Heart left ventricle (tissue), 16 donors: Measurements from ENCODE around the gene PIANP. TPM values are rescaled to one million over a fixed set of nuclear protein-coding genes. Genes with fewer than 3 reads are reported as not detected.

ENCODE experiments used
- ATAC-seq, 4 donors: fragments of 200-7000 bp; cut with Tn5 transposase; one replicate each; pipeline ENCODE4 v1.9.1; 2020 to 2022; ENCODE audit warnings: moderate library complexity in 4 of 4, mild to moderate bottlenecking in 3 of 4, moderate number of reproducible peaks in 1 of 4
- DNase-seq, 5 donors: peaks; one replicate each; pipeline ENCODE4 v3.0.0-alpha.2; 2020
- H3K27ac ChIP-seq, 12 donors: fragments of 200-600 bp; sonication (generic) in 4 of 12; one replicate each; pipeline versions ENCODE4 v1.5.0 to v1.8.0; 2016 to 2022; ENCODE audit warnings: mild to moderate bottlenecking in 2 of 12
- H3K27me3 ChIP-seq, 9 donors: fragments of 200-600 bp; sonication (generic) in 2 of 9; one replicate each; pipeline versions ENCODE4 v1.5.1 to v1.8.0; 2016 to 2022; ENCODE audit warnings: mild to moderate bottlenecking in 3 of 9
- H3K36me3 ChIP-seq, 9 donors: fragments of 200-600 bp; sonication (generic) in 2 of 9; one replicate each; pipeline versions ENCODE4 v1.5.0 to v1.8.0; 2018 to 2022; ENCODE audit warnings: mild to moderate bottlenecking in 2 of 9
- H3K4me1 ChIP-seq, 12 donors: fragments of 200-600 bp; sonication (generic) in 4 of 12; one replicate each; pipeline versions ENCODE4 v1.5.0 to v1.8.0; 2016 to 2022; ENCODE audit warnings: mild to moderate bottlenecking in 3 of 12
- H3K4me3 ChIP-seq, 12 donors: fragments of 200-600 bp; sonication (generic) in 4 of 12; one replicate each; pipeline versions ENCODE4 v1.5.0 to v1.8.0; 2017 to 2022; ENCODE audit warnings: mild to moderate bottlenecking in 9 of 12, moderate library complexity in 4 of 12
- H3K9me3 ChIP-seq, 12 donors: fragments of 200-600 bp; sonication (generic) in 4 of 12; one replicate each; pipeline versions ENCODE4 v1.5.0 to v1.8.0; 2016 to 2022; ENCODE audit warnings: mild to moderate bottlenecking in 1 of 12
- POLR2A ChIP-seq, 2 donors: fragments of 450-650 bp; IDR thresholded peaks; one replicate each; pipeline ENCODE4 v1.6.1; 2017; ENCODE audit warnings: antibody characterized with exemption in 2 of 2, mild to moderate bottlenecking in 2 of 2, moderate library complexity in 2 of 2
- WGBS, 4 donors: extraction: QIAGEN DNeasy Blood & Tissue Kit in 2 of 4; methylation state at CpG; one replicate each; pipeline versions ENCODE4 v1.1.5 to v1.1.7; 2013 to 2018; 5-methylcytosine and 5-hydroxymethylcytosine counted together
- intact Hi-C, 10 donors: fragments of 100-400 bp; cut with DNase I; formaldehyde crosslinking; loops; one replicate each; pipeline versions ENCODE4 v1.11.1 to v1.14.2; 2022
- polyA plus RNA-seq, 2 donors: library from polyadenylated mRNA; stranded (reverse); fragments of 200-250 nt; gene quantifications; one replicate each; pipeline ENCODE4 v1.2.3, GENCODE V29; 2013
- total RNA-seq, 9 donors: library from RNA; depleted of rRNA in 2 of 9; stranded (reverse); fragments of >200 nt in 2 of 9; fragmentation: NEBNext Ultra II Directional in 3 of 9; extraction: Animal tissue kit (Norgen Biotek cat#: 25700) in 3 of 9; gene quantifications; one replicate each; pipeline versions ENCODE4 v1.1.0 to v1.2.4, GENCODE V29; 2016 to 2023
- TF ChIP-seq, protein P1 (sequence below), 12 donors: fragments of 200-600 bp; sonication (generic) in 4 of 12; IDR thresholded peaks; one replicate each; pipeline versions ENCODE4 v1.5.0 to v1.8.0; 2018 to 2022; ENCODE audit warnings: antibody characterized with exemption in 12 of 12, mild to moderate bottlenecking in 5 of 12
- donor health status: ischemic (EF 13 %, LVEDD 7.1; RV severe dilation, severe dysfunction).
- donor health status: healthy with polysubstance abuse.
- donor health status: DM: no; HTN: yes; CAD: no.
- donor health status: DM: no; HTN: no; CAD: no.
- donor health status: ischemic (EF 25% LVEDD 6.9; RV normal size, moderate dysfunction).
- donor health status: ischemic (EF 25% LVEDD 5.7; RV mildly dilated, moderate dysfunction).
- donor health status: healthy.
- donor health status: DM: yes; HTN: yes; CAD: no.
- donor health status: ischemic (EF 35%, LVEDD 5.7; RV mildly dilated, moderate dysfunction).
- donor health status: nonischemic (EF 11% LVEDD 7.7; RV severe dilation, severe dysfunction).
- donor health status: DM: yes; HTN: yes; CAD: no.
- donor health status: PGD.
- donor health status: ischemic (EF 29% LVEDD 5.4; RV normal size, mild dysfunction).
- donor health status: nonischemic (EF 23%, LVEDD 6.1; RV moderate dilation, normal function).

The PIANP gene
- total and polyA plus RNA-seq, 11 donors = 0.11 to 0.32 (median 0.22) TPM; not detected in 6

DNA sequence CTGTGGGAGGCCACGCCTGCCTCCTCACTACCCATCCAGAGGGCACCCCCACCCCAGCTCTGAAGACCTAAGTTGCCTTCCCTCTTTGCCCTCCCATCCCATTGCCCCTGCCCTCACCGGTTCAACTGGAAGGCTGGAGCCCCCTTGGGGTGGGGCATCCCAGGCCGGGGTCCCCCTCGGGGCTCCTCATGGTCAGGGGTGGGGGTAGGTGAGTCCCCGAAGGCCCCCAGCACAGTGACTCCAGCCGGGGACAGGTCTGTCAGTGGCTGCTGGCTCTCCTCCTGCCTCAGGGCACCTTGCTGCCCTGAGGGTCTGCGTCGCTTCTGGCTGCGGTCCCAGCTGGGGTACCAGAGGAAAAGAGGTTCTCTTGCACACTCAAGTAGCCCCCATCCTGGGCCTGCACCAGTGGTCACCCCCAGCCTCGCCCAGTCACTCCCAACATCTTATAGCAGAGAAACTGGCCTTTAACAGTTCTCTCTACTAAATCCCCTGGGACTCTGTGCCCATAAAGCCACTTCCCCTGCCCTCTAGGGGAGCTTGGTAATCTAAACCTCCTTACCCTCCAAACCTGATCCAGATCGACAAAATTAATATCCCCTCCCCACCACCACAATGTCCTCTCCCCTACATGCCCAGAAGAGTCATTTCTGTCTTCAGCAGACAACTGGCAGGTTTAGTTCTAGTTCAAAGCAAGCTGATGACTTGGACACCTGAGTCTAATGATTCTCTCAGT lies 5.1 kb downstream of the PIANP start:
- H3K4me3 ChIP-seq = no peak overlapping the region
- peaks cover 0 to 16% (median 10%) of the 10 kb centered on the region in 12 donors for H3K4me1 ChIP-seq
- ATAC-seq = no peak
- no peak for DNase-seq
- WGBS, 4 donors = 66 to 74% (median 74%) methylated on average over 9 to 11 of the region's 11 CpGs
- TF ChIP-seq, protein P1, sequence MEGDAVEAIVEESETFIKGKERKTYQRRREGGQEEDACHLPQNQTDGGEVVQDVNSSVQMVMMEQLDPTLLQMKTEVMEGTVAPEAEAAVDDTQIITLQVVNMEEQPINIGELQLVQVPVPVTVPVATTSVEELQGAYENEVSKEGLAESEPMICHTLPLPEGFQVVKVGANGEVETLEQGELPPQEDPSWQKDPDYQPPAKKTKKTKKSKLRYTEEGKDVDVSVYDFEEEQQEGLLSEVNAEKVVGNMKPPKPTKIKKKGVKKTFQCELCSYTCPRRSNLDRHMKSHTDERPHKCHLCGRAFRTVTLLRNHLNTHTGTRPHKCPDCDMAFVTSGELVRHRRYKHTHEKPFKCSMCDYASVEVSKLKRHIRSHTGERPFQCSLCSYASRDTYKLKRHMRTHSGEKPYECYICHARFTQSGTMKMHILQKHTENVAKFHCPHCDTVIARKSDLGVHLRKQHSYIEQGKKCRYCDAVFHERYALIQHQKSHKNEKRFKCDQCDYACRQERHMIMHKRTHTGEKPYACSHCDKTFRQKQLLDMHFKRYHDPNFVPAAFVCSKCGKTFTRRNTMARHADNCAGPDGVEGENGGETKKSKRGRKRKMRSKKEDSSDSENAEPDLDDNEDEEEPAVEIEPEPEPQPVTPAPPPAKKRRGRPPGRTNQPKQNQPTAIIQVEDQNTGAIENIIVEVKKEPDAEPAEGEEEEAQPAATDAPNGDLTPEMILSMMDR (IDR thresholded peaks at IDR 0.05) = no peak
- TF ChIP-seq POLR2A (IDR thresholded peaks at IDR 0.05) = no peak
- H3K9me3 ChIP-seq = no peaks in the 10 kb centered on the region
- intact Hi-C loops = loop anchor here in 3 of 10 donors (5.0 to 10.0 kb wide), 2 partner anchors 71 to 78 kb away; no protein-coding TSS in a partner anchor
- H3K27ac ChIP-seq = no peak overlapping the region
- H3K27me3 ChIP-seq = peaks cover 0 to 47% (median 26%) of the 10 kb centered on the region in 9 donors
- no peaks in the 10 kb centered on the region for H3K36me3 ChIP-seq

DNA sequence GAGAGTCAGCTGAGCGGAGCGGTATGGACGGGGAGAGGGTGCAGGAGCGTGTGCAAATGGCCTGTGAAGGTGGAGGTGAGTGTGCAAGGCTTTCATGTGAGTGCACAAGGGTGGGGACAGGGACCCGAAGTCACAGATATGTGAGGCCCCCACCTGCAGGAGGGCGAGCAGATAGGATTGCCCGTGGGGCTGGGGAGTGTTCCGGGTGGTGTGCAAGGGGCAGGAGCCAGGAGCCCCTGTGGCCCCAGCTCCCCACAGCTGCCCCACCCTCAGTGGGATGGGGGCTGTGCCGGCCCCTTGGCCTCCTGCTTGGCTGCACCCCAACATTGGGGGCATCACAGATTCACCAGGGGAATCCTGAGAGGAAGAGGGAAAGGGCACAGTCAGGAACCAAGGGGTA lies 5.9 kb downstream of the PIANP start:
- H3K9me3 ChIP-seq = no peaks in the 10 kb centered on the region
- WGBS, 4 donors = 73 to 85% (median 79%) methylated on average over 9 of the region's 9 CpGs
- ATAC-seq = no peak
- no peak for DNase-seq
- TF ChIP-seq POLR2A (IDR thresholded peaks at IDR 0.05) = no peak
- TF ChIP-seq, protein P1 (IDR thresholded peaks at IDR 0.05) = no peak
- H3K36me3 ChIP-seq = no peaks in the 10 kb centered on the region
- intact Hi-C loops = loop anchor here in 5 of 10 donors (5.0 to 10.0 kb wide), 3 partner anchors 37 to 77 kb away; no protein-coding TSS in a partner anchor
- peaks cover 0 to 39% (median 18%) of the 10 kb centered on the region in 9 donors for H3K27me3 ChIP-seq
- no peak overlapping the region for H3K4me3 ChIP-seq
- peaks cover 0 to 17% (median 11%) of the 10 kb centered on the region in 12 donors for H3K4me1 ChIP-seq
- no peak overlapping the region for H3K27ac ChIP-seq

DNA sequence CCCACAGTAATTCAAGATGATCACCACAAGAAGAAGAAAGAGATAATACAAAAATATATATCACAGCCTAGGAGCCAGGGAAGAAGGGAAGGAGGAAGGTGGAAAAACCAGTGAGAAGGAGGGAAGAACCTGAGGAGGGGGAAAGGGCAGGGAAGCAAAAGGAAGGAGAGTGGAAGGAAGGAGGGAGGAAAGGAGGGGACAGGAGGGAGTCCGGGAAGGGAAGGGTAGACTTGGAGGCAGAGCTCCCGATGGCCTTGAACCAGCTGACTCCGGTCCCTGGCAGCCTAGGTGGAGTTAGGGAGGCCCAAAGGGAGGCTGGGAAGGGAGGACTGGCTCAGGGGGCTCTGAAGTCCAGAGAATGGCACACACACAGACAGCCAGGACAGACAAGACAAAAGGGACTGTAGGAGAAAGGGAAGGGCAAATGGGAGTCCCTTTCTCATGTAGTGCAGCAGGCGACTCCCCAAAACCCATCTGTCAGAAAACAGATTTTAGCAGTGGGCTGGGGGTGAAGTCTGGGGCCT lies 6.7 kb downstream of the PIANP start:
- WGBS, 4 donors = 68 to 76% (median 72%) methylated on average over 4 of the region's 4 CpGs
- DNase-seq = no peak
- intact Hi-C loops = loop anchor here in 3 of 10 donors (5.0 to 10.0 kb wide), 3 partner anchors 37 to 77 kb away; no protein-coding TSS in a partner anchor
- no peak for ATAC-seq
- Histone ChIP-seq H3K9me3 (no peaks in the 10 kb centered on the region), H3K4me1 (peaks cover 0 to 16% (median 11%) of the 10 kb centered on the region in 12 donors), H3K36me3 (no peaks in the 10 kb centered on the region), H3K27ac (no peak overlapping the region), H3K4me3 (no peak overlapping the region), H3K27me3 (peaks cover 0 to 31% (median 10%) of the 10 kb centered on the region in 9 donors)
- no peak for TF ChIP-seq POLR2A (IDR thresholded peaks at IDR 0.05)
- TF ChIP-seq, protein P1 (IDR thresholded peaks at IDR 0.05) = no peak

DNA sequence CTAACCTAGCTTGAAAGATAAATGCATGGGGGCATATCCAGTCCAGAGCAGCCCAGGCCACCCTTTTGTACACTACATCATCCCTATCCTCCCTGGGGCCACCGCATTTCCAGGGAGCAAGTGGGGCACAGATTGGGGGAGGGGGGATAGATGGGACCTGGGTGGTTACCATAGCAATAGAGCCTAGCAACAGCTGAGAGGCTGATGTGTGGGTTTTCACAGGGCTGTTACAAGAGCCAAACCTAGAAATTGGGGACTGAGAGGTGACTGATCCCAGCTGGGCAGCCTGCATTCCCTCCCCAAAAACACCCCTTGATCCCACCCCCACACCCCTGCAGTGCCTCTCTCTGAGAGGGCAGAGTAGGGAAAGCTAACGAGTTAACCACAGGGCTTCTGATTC lies 7.7 kb downstream of the PIANP start:
- H3K27ac ChIP-seq = no peak overlapping the region
- no peak for ATAC-seq
- peaks cover 0 to 24% (median 16%) of the 10 kb centered on the region in 12 donors for H3K4me1 ChIP-seq
- WGBS, 4 donors = 60 to 82% (median 66%) methylated on average over 2 of the region's 2 CpGs
- no peaks in the 10 kb centered on the region for H3K36me3 ChIP-seq
- no peaks in the 10 kb centered on the region for H3K9me3 ChIP-seq
- intact Hi-C loops = loop anchor here in 3 of 10 donors (5.0 to 10.0 kb wide), 3 partner anchors 36 to 76 kb away; no protein-coding TSS in a partner anchor
- TF ChIP-seq POLR2A (IDR thresholded peaks at IDR 0.05) = no peak
- TF ChIP-seq, protein P1 (IDR thresholded peaks at IDR 0.05) = no peak
- no peak for DNase-seq
- H3K27me3 ChIP-seq = peaks cover 0 to 21% (median under 1%) of the 10 kb centered on the region in 9 donors
- H3K4me3 ChIP-seq = no peak overlapping the region
